HG03045 (cell line): ENCODE results near the gene EIF1AX.
"Not testable (repeated sequence)": the region's sequence is repeated elsewhere in the genome, so short reads cannot be mapped to it uniquely, and the experiment has no call there.

Source experiments
- ATAC-seq: cut with Tn5 transposase; IDR thresholded peaks from one replicate; pipeline ENCODE4 v1.9.1; 2021; ENCODE audit warnings: mild to moderate bottlenecking, moderate library complexity; ENCODE audit not compliant: unreplicated experiment

The EIF1AX gene, protein sequence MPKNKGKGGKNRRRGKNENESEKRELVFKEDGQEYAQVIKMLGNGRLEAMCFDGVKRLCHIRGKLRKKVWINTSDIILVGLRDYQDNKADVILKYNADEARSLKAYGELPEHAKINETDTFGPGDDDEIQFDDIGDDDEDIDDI

GRCh38 chrX:20141281-20142220, at the start of gene EIF1AX:
TSS of gene EIF1AX (minus strand) at chrX:20141838. CDS start at chrX:20141640, 198 bp downstream.
- ATAC-seq: peak; percentile 99

- ATAC-seq: no peak
Observed at GRCh38 chrX:20189171-20189570, 47.5 kb upstream of the EIF1AX start.

DNA sequence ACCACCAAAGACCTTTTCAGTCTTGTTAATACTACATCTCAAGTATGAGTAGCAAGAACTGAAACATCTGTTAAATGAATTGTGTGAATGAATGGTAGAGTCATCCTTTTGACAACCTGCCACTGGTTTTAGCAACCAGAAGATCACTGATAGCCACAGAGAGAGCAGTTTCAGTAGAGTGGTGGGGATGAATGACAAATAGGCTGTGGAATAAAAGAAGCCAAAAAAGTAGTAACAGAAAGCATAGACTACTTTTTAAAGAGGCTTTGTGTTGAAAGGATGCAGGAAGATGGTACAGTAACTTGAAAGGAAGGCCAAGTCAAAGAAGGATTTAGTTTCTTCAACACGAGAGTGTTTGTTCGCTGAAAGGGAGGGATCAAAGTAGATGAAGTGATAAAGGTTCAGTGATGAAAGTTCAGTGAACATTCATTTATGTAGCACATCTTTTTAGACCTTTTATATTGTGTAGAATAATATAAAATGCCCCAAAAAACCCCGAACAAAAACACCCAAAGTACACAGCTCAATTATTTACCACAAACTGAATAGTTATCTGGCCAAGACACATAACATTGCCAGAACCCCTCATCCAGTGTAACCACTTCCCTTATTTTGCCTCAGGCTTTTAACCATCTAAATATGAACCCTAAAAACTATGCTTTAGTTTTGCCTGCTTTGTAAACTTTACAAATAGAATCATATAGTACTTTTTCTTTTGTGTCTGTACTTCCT, 40.1 kb upstream of the EIF1AX start:
- ATAC-seq: no peak

DNA sequence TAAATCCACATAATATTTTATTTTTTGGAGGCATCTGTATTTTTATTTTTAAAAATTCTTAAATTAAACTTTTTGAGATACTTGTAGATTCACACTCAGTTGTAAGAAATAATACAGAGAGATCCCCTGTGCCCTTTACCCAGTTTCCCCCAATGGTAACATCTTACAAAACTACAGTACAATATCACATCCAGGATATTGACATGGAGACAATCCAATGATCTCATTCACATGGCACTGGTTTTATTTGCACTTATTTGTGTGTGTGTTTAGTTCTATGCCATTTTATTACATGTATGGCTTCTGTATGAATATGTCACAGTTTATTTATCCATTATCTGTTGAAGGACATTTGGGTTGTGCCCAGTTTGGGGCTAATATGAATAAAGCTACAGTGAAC, 35.5 kb upstream of the EIF1AX start:
- ATAC-seq: no peak

- ATAC-seq: no peak
Observed at GRCh38 chrX:20173856-20174255, 32.2 kb upstream of the EIF1AX start.

DNA sequence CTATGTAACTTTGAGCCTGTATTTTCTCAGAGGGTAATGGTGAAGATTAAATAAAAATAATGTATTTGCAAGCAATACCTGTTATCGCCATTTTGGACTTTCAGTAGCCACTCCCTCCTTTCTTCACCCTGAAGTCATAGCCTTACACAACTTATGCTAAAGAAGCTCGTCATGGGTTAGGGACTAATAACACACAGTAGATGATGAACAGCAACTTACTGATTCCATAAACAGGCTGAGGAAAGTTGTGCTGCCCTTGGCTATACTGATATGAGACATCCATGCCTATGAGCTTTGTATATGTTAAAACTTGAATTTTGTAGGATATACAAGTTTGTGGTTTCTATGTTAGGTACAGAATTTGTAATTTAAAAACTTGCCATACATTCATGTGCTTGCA, 31.7 kb upstream of the EIF1AX start:
- no peak for ATAC-seq

DNA sequence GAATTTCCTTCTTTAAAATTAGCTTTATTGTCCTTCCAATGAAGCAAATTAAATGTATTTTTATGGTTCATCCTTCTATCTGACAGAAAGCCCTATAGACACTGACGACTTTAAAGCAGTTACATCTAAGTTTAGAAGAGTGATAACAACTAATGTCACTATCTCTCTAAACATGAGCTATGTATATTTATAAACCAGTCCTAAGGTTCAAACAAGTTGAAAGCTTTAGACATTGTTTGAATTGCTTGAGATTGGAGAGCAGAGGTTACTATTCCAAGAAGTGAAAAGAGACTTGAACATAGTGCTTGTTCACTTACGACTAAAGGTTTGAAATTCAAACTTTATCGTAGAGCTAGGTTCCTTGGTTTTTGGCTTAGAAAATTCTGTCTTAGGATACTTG, 30.2 kb upstream of the EIF1AX start:
- no peak for ATAC-seq

- not testable (repeated sequence) for ATAC-seq
Observed at GRCh38 chrX:20162516-20162915, 20.9 kb upstream of the EIF1AX start.

DNA sequence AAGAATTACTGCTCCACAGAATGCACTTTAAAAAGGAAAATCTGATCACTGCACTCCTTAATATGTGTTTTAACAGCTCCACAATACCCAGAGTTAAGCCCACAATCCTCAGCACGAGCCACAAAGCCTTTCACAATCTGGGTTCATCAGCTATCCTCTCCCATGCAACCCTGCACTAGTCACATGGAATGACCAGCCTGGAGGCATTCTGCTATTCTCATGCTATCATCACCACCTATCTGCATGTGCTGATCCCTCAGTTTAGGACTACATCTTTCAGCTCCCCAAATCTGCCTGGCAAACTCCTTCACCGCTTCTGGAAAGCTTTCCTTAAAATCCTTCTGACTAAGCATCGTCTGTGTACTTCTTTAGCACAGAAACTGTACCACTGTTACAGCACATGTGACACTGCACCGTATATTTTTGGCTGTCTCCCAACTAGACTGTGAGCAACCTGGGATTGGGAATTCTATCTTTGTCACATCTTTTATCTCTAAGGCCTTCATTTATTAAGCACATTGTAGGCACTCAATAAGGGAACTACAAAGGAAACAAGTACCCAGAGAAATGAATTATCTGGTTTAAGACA, 18.3 kb upstream of the EIF1AX start:
- ATAC-seq: no peak

DNA sequence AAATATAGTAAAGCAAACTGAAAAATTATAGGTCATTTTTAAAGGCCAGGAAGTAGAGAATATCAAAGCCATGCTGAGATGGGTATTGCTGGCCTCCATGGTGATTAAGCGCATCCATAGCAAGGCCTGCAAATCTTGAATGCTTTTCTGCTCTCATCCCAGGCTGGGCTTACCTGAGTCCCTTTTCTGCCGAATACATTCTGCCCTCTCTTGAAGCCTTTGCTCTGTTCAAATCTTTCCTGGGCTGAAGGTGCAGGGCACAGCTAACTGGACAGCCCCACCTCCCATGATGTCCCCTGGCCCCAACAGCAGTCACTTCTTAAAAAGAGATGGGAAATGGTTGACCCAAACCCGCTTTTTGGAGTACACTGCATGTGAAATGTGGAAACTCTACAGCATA, 10.1 kb upstream of the EIF1AX start:
- ATAC-seq: no peak

- ATAC-seq: no peak
Observed at GRCh38 chrX:20149326-20149725, 7.7 kb upstream of the EIF1AX start.

DNA sequence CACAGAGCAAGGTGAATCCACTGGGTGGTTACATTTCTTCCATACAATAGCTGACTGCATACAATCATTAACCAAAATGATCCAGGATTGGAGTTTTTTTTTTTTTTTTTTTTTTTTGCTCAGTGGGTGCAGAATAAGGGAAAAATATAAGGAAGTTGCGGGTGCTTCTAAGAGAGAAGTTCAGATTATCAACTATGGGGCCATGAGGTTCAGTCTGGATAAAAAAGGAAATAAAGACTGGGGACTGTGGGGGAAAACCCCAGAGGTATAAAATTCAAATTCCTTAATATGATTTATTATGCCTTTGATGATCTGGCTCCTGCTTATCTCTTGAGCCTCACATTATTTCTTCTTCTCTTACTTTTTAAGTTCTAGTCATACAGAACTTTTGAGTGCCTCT, 5.9 kb upstream of the EIF1AX start:
- no peak for ATAC-seq

GRCh38 chrX:20144491-20144890, 2.9 kb upstream of the EIF1AX start:
- ATAC-seq: no peak

DNA sequence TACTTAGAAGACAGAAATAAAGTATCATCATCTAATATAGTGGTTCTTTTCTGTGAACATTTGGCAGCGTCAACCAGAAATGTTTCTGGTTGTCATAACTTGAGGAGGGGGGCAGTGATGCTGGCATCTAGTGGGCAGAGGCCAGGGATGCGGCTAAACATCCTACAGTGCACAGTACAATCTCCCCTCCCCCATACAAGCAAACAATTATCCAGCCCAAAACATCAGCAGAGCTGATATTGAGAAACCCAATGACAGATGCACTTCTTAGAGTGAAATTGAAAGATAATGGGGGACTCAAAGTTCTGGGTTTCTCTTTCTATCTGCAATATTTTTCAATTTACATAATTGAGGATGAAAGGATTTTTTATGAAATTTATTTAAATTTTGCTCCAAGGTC, 1.9 kb upstream of the EIF1AX start:
- ATAC-seq: no peak

- ATAC-seq: no peak
Observed at GRCh38 chrX:20143111-20143510, 1.5 kb upstream of the EIF1AX start.

GRCh38 chrX:20140420-20140819, 1.2 kb downstream of the EIF1AX start:
- no peak for ATAC-seq

DNA sequence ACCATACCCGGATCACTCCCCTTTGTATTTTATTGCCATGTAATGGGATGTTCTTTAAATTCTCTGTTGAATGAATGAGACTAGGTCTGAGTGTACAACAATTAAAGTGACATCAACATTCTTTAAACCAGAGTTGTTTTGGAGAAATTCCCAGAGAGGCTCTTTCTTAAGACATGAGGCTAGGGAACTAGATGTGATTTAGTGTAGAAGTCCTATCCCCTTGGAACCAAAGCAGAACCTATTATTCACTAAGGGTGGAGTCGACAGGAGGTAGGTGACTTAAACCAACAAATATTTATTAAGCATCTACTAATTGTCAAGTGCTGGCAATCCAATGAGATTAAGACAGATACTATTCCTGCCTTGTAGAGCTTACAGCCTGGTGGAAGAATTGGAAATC, 1.7 kb downstream of the EIF1AX start:
- ATAC-seq: no peak

DNA sequence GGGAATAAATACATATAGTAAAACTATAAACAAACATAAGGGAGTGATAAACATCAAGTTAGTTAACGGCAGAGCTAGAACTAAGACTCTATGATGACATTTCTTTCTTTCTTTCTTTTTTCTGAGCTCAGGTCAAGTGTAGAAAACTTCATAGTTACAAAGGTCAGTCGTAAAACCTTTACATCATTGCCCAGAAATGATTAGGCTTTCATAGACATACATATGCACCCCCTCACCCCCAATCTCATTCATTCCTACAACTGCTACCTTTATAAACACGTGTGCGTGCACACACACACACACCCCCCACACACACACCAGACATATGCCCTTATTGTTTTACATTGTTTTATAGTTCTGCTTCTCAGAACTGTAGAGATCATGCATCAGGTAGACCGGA, 5.7 kb downstream of the EIF1AX start:
- no peak for ATAC-seq

DNA sequence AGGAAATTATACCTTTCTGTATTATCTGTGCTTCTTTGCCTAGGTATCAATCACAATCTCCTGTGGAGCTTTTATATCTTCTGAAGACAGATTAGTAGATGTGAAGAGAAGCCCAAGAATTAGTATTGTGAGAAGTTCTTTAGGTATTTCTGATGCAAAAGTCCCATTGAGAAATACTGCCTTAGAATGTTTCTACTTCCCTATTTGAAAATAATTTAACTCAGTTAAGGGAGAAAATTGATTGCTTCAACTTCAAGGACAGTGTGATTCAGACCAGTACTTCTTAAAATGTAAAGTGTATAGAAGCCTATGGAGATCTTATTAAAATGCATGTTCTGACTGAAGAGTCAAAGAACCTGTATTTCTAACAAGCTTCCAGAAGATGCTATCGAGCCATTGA, 9.0 kb downstream of the EIF1AX start:
- no peak for ATAC-seq

GRCh38 chrX:20130357-20130756, 11.3 kb downstream of the EIF1AX start:
- ATAC-seq: no peak

GRCh38 chrX:20129547-20129946, 12.1 kb downstream of the EIF1AX start:
- ATAC-seq: no peak
